GM13976 (cell line): Measurements from ENCODE around the gene IDS.
"Not testable (repeated sequence)": the region's sequence is repeated elsewhere in the genome, so short reads cannot be mapped to it uniquely, and the experiment has no call there.

Experiments
- DNase-seq: peaks from one replicate; pipeline ENCODE4 v3.0.0; 2012; ENCODE audit warnings: low spot score
- in situ Hi-C: fragments of 300-500 bp; cut with MboI; formaldehyde crosslinking; loops from one replicate; pipeline ENCODE4 v1.12.0; 2022; ENCODE audit warnings: low sequenced_read_pairs, mixed read lengths, inconsistent platforms; ENCODE audit not compliant: unreplicated experiment
- TF ChIP-seq, protein P1 (sequence below): IDR thresholded peaks from 2 replicates; pipeline ENCODE4 v1.5.1; 2012; ENCODE audit warnings: borderline replicate concordance, mild to moderate bottlenecking; ENCODE audit not compliant: insufficient read depth; ENCODE audit errors: extremely low read depth, missing control alignments, control extremely low read depth

Gene IDS, protein sequence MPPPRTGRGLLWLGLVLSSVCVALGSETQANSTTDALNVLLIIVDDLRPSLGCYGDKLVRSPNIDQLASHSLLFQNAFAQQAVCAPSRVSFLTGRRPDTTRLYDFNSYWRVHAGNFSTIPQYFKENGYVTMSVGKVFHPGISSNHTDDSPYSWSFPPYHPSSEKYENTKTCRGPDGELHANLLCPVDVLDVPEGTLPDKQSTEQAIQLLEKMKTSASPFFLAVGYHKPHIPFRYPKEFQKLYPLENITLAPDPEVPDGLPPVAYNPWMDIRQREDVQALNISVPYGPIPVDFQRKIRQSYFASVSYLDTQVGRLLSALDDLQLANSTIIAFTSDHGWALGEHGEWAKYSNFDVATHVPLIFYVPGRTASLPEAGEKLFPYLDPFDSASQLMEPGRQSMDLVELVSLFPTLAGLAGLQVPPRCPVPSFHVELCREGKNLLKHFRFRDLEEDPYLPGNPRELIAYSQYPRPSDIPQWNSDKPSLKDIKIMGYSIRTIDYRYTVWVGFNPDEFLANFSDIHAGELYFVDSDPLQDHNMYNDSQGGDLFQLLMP

DNA sequence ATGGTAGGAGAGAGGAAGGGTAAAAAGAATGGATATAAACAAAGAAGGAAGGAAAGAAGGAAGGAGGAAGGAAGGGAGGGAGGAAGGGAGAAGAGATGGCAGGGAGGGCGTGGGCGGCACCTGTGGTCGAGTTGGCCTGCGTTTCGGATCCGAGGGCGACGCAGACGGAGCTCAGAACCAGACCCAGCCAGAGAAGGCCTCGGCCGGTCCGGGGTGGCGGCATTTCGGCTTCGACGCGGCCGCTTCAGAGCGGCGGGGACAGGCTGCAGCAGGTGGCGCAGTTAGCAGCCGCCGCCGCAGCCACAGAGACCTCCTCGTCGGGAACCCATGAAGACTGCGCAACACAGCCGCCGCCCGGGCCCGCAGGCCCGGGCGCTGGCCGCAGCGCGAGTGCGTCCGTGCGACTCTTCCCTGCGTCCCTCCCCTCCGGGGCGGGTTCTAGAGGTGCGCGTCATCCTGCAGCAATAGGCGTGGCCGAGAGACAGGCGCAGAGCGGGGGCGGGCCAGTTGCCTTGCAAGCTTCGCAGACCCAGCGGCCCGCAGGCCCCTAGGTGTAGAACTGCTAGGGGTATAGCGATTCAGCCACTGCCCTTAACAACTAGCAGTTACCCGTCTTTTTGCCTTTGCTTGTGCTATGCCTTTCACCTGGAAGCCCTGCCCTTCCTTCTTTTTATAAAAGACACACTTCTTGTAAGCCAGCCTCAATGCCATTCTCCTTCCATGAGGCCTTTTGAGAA, at the start of gene IDS:
Gene IDS (minus strand): TSS at position 392 of the 737 bp plus-strand sequence. CDS start 169 bp downstream, at position 223.
- in situ Hi-C loops: loop anchor here (25.0 kb wide), 1 partner anchor 132 kb away; the partner anchor contains the start of gene TMEM185A
- DNase-seq: peak; percentile 87
- TF ChIP-seq, protein P1, sequence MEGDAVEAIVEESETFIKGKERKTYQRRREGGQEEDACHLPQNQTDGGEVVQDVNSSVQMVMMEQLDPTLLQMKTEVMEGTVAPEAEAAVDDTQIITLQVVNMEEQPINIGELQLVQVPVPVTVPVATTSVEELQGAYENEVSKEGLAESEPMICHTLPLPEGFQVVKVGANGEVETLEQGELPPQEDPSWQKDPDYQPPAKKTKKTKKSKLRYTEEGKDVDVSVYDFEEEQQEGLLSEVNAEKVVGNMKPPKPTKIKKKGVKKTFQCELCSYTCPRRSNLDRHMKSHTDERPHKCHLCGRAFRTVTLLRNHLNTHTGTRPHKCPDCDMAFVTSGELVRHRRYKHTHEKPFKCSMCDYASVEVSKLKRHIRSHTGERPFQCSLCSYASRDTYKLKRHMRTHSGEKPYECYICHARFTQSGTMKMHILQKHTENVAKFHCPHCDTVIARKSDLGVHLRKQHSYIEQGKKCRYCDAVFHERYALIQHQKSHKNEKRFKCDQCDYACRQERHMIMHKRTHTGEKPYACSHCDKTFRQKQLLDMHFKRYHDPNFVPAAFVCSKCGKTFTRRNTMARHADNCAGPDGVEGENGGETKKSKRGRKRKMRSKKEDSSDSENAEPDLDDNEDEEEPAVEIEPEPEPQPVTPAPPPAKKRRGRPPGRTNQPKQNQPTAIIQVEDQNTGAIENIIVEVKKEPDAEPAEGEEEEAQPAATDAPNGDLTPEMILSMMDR: no peak

DNA sequence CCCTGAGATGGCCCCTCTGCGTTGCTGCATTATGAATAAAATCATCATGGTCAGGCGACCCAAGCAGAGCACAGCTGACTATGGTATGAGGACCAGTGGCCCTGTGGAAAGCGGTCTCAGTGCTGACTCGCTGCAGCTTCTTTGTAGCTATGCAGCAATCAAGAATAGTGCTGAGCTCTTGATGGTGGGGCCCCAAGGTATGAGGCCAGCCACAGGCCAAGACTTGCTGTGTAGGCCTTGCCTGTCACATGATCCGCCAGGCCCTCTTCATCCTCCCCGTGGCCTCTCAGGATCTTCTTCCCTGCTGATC, 46.8 kb upstream of the IDS start:
- in situ Hi-C loops, DNase-seq: not testable (repeated sequence)

DNA sequence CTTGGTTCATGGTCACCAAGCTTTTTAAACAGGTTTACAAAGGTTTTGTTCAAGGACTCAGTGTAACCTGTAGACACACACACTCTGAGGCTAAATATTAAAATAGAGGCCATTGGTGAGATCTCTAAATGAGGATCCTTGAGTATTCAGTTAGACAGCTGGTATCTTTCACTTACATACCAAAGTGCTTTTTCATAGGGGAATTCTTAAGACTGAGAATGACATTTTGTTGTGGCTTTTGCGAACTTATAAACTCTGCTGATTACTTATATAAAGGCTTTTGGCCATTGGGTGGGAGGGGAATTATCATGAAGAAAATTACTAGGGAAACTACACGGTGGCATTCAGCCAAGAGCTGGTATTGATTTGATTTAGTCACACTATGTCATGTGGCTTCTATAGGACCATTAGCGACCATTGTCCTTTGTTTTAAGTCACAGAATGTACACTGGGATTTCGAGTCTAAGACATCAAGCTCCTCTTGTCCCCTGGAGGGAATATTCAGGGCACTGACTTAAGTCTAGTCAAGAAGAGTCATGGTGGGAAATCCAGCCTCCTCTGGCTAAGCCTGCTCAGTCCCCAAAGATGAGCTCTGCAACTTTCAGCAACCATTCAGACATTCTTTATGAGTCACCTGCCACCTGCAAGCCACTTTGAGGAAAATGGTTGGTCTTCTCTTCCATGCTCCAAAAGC, 46.3 kb upstream of the IDS start:
- in situ Hi-C loops, DNase-seq: not testable (repeated sequence)

DNA sequence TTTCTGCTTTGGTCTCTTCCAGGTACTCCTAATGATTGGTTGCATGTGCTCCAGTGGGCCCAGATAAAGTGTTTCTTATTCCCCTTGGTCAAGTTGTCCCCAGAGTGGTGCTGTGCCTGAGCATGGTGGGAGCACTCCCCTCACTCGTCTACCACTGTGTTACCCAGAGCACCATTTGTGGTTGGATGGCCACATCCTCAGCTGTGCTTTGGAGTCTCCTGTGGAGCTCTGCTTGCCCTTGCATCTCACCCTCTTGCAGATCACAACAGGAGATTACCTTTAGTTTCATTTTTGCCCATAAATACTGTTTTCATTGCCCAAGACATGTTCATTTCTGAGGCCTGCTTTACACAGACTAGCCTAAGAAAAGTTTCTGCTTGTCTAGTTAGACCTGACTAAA, 45.3 kb upstream of the IDS start:
- in situ Hi-C loops, DNase-seq: not testable (repeated sequence)

DNA sequence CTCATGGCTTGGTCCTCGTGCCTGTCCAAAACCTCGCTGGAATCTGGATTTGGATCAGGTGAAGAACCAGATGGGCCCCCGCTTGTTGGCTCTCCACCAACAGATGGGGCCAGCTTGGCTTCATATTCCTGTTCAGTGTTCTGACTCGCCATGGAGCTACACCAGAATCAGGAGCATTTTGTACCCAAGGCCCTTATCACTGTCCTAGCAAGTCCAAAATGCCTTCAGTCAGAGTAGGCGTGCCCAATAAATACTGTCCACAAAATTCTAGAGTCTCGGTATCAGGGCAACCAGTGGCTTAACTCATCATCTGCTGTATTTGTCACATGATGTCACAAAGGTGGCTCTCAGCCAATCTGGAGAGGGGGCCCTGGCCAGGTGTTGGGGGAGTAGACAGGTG, 44.6 kb upstream of the IDS start, which contains the start of gene HSFX3:
Gene HSFX3 (minus strand): TSS at position 224 of the 400 bp plus-strand sequence. CDS start 72 bp downstream, at position 152.
- in situ Hi-C loops, DNase-seq: not testable (repeated sequence)

DNA sequence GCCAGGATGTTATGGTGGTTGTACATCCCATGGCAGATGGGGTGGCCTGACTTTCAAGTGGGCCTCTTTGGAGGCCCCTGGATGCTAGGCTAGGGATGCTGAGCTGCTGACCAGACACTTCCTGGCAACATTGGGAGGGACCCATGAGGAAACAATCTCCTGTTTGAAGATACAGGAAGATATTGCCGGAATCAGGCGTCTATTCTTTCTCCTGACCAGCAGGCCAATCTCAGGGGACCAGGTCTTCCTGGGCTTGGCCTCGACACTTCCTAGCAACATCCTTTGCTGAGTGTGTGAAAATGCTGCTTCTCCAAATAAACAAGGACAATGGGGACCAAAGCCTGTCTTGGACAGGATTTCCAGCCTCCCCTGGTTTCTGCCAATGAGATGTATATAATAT, 42.7 kb upstream of the IDS start:
- in situ Hi-C loops, DNase-seq: not testable (repeated sequence)

DNA sequence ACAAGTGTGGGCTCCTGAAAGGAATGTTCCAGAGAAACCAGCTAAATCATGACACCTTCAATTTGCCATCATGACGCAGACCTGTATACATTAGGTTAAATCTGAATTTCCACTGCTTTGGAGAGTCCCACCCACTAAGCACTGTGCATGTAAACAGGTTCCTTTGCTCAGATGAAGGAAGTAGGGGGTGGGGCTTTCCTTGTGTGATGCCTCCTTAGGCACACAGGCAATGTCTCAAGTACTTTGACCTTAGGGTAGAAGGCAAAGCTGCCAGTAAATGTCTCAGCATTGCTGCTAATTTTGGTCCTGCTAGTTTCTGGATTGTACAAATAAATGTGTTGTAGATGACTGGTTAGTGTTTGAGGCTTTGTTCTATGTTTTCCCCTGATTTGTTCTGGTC, 41.9 kb upstream of the IDS start:
- in situ Hi-C loops, DNase-seq: not testable (repeated sequence)

DNA sequence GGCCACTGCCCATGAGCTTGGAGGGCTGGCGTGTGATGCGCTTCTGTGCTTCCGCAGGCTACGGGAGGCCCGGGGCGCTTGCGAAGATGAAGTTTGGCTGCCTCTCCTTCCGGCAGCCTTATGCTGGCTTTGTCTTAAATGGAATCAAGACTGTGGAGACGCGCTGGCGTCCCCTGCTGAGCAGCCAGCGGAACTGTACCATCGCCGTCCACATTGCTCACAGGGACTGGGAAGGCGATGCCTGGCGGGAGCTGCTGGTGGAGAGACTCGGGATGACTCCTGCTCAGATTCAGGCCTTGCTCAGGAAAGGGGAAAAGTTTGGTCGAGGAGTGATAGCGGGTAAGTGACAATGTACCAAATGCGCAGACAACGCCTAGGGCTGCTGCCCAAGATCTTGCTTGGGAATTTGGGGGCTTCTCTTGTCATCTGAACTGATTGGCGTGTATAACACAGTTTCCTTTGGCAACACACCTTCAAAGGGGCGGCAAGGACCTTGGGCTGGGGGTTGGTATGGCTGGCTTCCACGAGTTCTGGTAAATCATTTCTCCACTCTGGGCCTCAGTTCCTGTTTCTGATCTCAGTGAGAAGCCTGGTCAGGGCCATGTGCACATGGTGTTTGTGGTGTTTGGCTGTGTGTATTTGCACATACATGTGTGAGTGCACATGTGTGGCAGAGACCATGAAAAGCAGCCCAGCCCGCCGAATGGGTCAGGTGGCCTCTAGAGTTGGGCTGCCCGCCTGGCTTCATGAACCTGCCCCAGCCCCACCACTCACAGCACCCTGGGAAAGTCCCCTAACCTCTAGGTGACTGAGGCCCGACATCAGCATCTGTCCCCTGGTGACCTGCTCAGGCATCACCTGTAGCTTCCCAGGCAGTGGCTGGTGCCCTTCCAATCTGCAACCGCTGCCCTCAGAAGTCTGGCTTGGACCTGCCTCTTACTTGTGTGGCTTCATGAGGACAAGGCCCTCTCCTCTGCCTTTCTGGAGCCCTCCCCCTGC, 40.7 kb upstream of the IDS start:
- in situ Hi-C loops, DNase-seq: not testable (repeated sequence)

DNA sequence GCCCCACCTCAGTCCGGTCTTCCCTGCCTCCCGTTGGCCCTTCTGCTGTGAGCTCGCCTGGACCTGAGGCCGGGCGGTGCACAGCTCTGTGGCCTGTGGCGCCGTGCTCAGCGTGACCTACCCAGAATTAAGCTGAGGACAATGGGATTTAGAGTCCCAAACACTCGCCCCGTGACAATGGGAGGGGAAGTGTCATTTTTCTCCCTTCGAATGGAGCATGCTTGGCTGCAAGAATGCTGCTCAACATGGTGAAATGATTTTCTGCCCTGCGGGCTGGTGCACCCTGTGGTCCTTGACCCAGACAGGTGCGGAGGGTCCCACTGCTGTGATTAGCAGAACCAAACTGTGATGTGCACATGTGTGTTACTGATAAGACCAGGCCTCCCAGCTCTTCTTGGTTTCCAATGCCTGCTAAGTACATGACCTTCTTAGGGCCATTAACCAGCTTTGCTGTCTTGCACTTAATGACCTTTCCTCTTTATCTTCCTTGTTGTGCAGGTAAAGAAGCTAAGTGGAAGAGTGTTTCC, 36.5 kb upstream of the IDS start:
- TF ChIP-seq, protein P1: no peak
- no peak for DNase-seq
- in situ Hi-C loops: no loop called here
